Stimulated activated naive B cell treated with anti-CD40 and anti-IgM and Interleukin-4, amounts not matched to agents 10 μg/mL and 1 μg/mL and 100 μg/mL, for 72 hours (primary cell): ENCODE data around the gene PGS1.
"Not testable (repeated sequence)": the region's sequence is repeated elsewhere in the genome, so short reads cannot be mapped to it uniquely, and the experiment has no call there.

Experiments used
- ATAC-seq, 2 donors: fragments of 150-1000 bp; cut with Tn5 transposase; replicated peaks; 2 replicates each; pipeline ENCODE4 v1.10.0; 2021; ENCODE audit warnings: moderate library complexity in 1 of 2
- DNase-seq: peaks from one replicate; pipeline ENCODE4 v3.0.0; 2021
- H3K27ac Mint-ChIP-seq: one replicate; pipeline ENCODE4 v1.8.0; 2022; ENCODE audit warnings: mild to moderate bottlenecking, mixed read lengths
- H3K27me3 Mint-ChIP-seq, 2 donors: one replicate each; pipeline ENCODE4 v1.8.0; 2022; ENCODE audit warnings: mixed read lengths in 2 of 2
- H3K36me3 Mint-ChIP-seq, 2 donors: one replicate each; pipeline ENCODE4 v1.8.0; 2022; ENCODE audit warnings: mixed read lengths in 2 of 2, mild to moderate bottlenecking in 1 of 2
- H3K4me1 Mint-ChIP-seq, 2 donors: one replicate each; pipeline ENCODE4 v1.8.0; 2022; ENCODE audit warnings: mixed read lengths in 2 of 2, mild to moderate bottlenecking in 1 of 2
- H3K4me3 Mint-ChIP-seq, 2 donors: one replicate each; pipeline ENCODE4 v1.8.0; 2022; ENCODE audit warnings: mild to moderate bottlenecking in 2 of 2, mixed read lengths in 2 of 2, moderate library complexity in 1 of 2
- H3K9me3 Mint-ChIP-seq, 2 donors: one replicate each; pipeline ENCODE4 v1.8.0; 2022; ENCODE audit warnings: mixed read lengths in 2 of 2, mild to moderate bottlenecking in 1 of 2

PGS1 gene

DNA sequence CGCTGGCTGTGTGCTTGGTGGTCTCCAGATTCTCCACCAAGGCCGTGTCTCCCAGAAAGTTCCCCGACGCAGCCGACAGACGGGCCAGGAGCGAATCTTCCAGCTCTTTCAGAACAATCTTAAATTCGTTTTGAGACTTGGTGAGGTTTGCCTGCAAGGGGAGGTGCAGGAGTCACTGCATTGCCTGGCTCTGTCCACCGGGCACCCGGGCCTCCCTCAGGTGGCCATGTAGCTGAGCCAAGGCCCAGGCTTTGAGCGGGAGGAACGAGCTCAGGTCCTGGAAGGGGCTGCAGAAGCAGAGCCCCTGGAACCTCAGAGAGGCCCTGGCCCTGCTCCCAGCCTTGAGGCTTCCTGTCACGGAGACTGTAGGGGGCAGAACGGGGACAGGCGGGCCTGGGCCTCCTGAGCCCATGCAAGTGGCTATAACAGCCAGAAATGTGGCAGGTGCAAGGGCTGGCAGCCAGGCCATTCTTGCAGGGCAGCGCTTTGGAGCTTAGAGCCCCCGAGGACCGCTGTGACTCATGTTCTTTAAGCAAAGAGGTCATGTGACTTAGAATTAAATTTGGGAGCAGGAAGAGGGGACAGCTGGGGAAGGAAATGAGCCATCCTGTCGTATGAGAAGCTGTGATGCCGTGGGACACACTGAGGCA, 72.4 kb downstream of the PGS1 start:
- H3K4me3 Mint-ChIP-seq = no peak overlapping the region
- H3K36me3 Mint-ChIP-seq = no peaks in the 10 kb centered on the region
- H3K4me1 Mint-ChIP-seq = peaks cover 11 to 12% of the 10 kb centered on the region in 2 donors
- DNase-seq (no peak), ATAC-seq (no peak)
- H3K27ac Mint-ChIP-seq = peak overlapping the region; percentile 63
- peaks cover 0 to 5% of the 10 kb centered on the region in 2 donors for H3K27me3 Mint-ChIP-seq
- H3K9me3 Mint-ChIP-seq = no peaks in the 10 kb centered on the region

DNA sequence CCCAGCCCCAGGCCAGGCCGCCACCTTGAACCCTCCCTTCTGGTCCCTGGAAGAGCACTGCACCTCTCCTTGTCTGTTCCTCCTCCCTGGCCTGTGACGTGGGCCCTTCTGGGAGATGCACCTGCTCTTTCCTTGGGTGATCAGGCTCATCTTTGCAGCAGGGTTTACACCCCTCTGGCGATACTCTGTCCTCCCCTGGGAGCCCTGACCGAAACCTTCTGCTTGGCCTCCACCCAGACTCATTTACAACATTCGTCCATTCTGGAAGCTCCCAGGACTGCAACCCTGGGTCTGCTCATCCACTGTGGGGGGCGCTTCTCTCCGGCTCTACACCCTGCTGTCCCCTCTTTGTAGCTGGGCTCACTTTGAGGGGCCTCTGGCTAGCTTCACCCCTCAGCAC, 73.3 kb downstream of the PGS1 start:
- no peak overlapping the region for H3K27ac Mint-ChIP-seq
- peaks cover 11 to 12% of the 10 kb centered on the region in 2 donors for H3K4me1 Mint-ChIP-seq
- no peak for DNase-seq
- H3K36me3 Mint-ChIP-seq = no peaks in the 10 kb centered on the region
- no peak for ATAC-seq
- H3K4me3 Mint-ChIP-seq = no peak overlapping the region
- no peaks in the 10 kb centered on the region for H3K9me3 Mint-ChIP-seq
- peaks cover 5% of the 10 kb centered on the region in 2 donors for H3K27me3 Mint-ChIP-seq

DNA sequence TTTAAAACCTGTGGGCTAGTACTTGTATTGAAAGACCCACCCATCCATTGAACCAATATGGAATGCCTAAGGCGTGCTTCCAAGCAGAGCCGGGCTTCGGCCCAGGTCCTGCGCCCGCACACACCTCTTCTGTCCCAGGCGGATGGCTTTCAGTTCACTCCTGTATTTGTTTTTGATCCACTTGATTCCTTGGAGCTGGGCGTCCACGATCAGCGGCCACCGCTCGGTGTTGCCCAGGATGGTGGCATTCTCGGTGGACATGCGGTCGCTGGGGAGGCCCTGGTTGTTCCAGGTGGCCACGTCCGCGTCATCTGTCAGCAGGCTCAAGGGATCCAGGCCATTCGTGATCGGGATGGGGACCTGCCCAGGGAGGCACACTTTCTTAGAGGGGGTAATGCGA, 75.9 kb downstream of the PGS1 start:
- peaks cover 5% of the 10 kb centered on the region in 2 donors for H3K27me3 Mint-ChIP-seq
- no peak overlapping the region for H3K4me3 Mint-ChIP-seq
- no peak for DNase-seq
- H3K27ac Mint-ChIP-seq = no peak overlapping the region
- no peaks in the 10 kb centered on the region for H3K9me3 Mint-ChIP-seq
- H3K4me1 Mint-ChIP-seq = peaks cover 11 to 12% of the 10 kb centered on the region in 2 donors
- ATAC-seq = no peak
- H3K36me3 Mint-ChIP-seq = no peaks in the 10 kb centered on the region

DNA sequence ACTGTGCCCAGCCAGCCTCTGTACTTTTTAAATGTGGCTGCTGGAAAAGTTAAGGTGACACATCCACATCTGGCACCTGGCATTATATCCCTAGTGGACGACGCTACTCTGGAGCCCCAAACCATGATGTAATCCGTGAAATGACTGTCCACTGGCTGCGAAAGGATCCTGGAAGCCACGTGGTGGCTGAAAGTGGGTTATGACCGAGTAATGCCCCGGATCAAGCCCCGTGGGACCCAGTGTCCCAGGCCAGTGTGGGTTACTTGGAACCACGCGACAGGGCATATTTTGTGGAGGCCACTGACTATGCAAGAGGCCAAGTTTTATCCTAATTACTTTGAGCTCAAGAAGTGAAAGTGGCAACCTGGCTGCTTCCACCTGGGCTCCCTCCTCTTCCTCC, 79.6 kb downstream of the PGS1 start:
- no peak for DNase-seq
- Mint-ChIP-seq H3K9me3 (no peaks in the 10 kb centered on the region), H3K27me3 (peaks cover 0 to 5% of the 10 kb centered on the region in 2 donors), H3K36me3 (no peaks in the 10 kb centered on the region), H3K4me3 (no peak overlapping the region), H3K4me1 (no peaks in the 10 kb centered on the region), H3K27ac (no peak overlapping the region)
- ATAC-seq = no peak

DNA sequence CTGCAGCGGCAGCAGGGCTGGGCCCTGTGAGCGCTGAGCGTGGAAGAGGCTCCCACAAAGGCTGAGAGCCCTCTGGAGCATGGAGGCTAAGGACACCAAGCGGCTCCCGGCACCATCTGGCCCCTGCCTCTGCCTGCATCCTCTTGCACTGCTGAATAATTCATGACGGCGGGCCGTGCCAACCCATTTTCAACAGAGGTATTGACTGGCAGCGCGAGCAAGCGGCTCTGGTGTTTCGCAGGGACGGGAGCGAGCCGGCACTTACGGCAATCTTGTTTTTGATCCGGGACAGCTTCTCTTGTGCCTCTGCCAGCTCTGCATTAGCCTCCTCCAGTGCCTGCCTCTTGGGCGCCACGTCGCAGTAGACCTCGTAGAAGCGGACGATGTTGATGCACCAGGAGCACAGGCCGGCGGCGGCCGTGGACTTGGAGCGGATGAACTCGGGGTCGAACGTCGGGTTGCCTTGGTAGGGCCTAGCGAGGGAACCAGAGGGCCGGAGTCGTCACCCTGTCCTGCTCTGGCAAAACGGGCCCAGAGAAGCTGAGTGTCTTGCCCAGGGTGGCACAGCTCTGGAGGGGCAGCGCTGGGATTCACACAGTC, 80.4 kb downstream of the PGS1 start:
- H3K27me3 Mint-ChIP-seq = peaks cover 0 to 5% of the 10 kb centered on the region in 2 donors
- H3K36me3 Mint-ChIP-seq = no peaks in the 10 kb centered on the region
- no peaks in the 10 kb centered on the region for H3K9me3 Mint-ChIP-seq
- no peak for DNase-seq
- no peak overlapping the region for H3K4me3 Mint-ChIP-seq
- no peaks in the 10 kb centered on the region for H3K4me1 Mint-ChIP-seq
- no peak overlapping the region for H3K27ac Mint-ChIP-seq
- no peak for ATAC-seq

DNA sequence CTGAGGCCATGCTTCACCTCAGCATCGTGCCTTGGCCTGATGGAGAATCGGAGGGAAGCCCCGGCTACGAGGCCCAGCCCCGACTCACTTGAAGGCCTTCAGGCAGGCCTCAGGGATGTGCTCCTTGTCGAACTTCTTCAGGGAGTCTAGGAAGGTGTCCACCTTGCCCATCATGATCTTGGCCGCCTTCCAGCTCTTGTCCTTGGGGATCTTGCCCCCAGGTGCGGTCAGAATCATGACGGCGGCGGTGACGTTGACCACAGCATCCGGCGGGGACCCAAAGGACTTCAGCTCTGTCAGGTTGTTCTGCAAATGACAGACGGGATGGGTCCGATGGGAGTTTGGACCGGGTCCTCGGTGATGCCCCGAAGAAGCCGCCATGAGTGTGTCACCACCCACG, 81.2 kb downstream of the PGS1 start:
- H3K27me3 Mint-ChIP-seq = peaks cover 0 to 5% of the 10 kb centered on the region in 2 donors
- DNase-seq = no peak
- no peak overlapping the region for H3K27ac Mint-ChIP-seq
- H3K36me3 Mint-ChIP-seq = no peaks in the 10 kb centered on the region
- no peak overlapping the region for H3K4me3 Mint-ChIP-seq
- no peak for ATAC-seq
- no peaks in the 10 kb centered on the region for H3K4me1 Mint-ChIP-seq
- no peaks in the 10 kb centered on the region for H3K9me3 Mint-ChIP-seq

DNA sequence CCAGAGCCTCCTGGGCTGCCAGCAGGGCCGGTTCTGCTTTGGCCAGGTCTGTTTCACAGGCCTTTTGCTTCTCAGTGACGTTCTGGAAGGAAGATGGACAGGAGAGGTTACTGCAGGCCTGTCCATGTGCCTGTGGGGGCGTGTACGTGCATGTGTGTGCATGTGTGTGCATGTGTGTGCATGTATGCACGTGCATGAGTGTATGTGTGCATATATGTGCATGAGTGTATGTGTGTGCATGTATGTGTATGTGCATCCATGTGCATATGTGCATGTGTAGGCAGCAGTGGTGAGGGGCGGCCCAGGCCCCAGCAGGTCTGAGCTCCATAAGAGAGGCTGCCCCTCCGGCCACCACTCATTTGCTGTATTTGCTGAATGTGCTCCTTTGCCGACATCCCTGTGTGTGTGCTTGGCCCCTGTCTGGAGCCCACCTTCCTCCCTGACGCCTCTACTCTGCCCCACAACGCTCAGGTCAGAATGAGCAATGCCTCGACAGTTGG, 81.8 kb downstream of the PGS1 start:
- Mint-ChIP-seq H3K36me3 (no peaks in the 10 kb centered on the region), H3K27ac (no peak overlapping the region), H3K27me3 (peaks cover 0 to 5% of the 10 kb centered on the region in 2 donors), H3K9me3 (no peaks in the 10 kb centered on the region), H3K4me3 (no peak overlapping the region), H3K4me1 (no peaks in the 10 kb centered on the region)
- DNase-seq (no peak), ATAC-seq (no peak)

DNA sequence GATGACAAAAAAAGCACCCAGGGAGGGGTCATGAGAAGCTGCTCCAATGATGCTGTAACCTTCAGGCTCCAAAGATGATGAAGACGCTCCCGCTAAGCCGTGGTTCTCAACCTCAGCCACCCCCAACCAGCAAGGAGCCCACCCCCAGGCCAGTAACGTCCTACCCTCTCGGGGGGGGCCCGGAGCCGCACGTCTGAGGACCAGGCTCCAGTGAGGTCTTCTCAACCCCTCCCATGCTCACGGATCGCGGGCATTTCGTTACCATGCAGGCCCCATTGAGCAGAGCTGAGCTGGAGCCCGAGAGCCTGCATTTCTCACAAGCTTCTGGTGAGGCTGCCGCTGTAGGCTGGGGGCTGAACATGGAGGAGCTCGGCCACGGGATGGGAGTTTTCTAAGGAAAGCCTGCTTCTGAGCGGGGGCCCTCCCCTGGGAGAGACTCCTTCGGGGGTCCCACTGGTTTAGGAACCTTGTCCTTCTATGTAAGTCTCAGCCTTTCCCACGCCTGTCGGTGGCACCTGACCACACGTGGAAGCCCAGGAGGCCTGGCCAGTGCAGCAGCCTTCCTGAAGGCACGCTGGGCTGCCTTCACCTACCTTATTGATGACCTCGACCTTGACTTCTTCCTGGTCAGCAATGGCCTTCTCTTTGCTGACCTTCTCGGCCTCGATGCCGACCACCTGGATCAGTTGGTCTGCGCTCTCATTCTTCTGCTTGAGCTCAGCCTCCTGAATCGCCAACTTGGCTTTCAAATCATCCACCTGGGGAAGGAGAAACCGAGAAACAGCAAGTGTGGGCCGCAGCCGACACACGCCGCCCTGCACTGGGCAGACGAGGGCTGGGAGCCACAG, 82.7 kb downstream of the PGS1 start:
- Mint-ChIP-seq H3K27ac (no peak overlapping the region), H3K9me3 (no peaks in the 10 kb centered on the region), H3K36me3 (no peaks in the 10 kb centered on the region), H3K27me3 (peaks cover 0 to 4% of the 10 kb centered on the region in 2 donors), H3K4me1 (no peaks in the 10 kb centered on the region), H3K4me3 (no peak overlapping the region)
- ATAC-seq (no peak), DNase-seq (no peak)

DNA sequence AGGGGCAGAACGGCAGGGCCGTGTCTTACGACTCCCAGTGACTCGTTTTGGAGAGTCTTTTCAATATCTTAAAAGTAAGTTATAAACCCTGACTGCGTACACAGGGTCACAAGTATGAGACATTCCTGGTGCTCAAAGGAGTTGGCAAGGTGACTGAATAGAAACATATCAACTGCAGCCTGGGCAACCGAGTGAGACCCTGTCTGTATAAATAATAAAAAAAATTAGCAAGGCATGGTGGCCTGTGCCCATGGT, 83.3 kb downstream of the PGS1 start:
- Mint-ChIP-seq H3K9me3 (no peaks in the 10 kb centered on the region), H3K4me1 (no peaks in the 10 kb centered on the region), H3K4me3 (no peak overlapping the region), H3K27ac (no peak overlapping the region), H3K36me3 (no peaks in the 10 kb centered on the region), H3K27me3 (no peaks in the 10 kb centered on the region)
- DNase-seq (no peak), ATAC-seq (no peak)

DNA sequence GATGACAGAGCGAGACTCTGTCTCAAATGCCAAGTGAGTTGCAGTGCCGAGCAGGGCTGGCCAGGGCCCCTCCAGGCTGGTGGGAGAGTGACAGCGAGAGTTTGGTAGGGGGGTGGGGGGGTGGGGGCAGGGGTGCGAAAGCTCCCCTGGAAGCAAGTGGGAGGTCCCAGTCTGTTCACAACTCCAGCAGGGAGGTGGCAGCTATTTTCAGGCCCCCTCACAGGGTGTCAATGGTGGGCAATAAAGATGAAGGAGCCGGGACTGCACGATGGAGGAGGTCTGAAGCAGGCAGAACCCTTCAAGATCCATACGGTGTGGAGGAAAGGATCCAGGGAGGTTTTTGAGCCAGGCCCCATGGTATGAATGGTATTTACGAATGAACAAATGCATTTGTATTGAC, 83.7 kb downstream of the PGS1 start:
- H3K4me3 Mint-ChIP-seq = no peak overlapping the region
- no peak for ATAC-seq
- no peak overlapping the region for H3K27ac Mint-ChIP-seq

DNA sequence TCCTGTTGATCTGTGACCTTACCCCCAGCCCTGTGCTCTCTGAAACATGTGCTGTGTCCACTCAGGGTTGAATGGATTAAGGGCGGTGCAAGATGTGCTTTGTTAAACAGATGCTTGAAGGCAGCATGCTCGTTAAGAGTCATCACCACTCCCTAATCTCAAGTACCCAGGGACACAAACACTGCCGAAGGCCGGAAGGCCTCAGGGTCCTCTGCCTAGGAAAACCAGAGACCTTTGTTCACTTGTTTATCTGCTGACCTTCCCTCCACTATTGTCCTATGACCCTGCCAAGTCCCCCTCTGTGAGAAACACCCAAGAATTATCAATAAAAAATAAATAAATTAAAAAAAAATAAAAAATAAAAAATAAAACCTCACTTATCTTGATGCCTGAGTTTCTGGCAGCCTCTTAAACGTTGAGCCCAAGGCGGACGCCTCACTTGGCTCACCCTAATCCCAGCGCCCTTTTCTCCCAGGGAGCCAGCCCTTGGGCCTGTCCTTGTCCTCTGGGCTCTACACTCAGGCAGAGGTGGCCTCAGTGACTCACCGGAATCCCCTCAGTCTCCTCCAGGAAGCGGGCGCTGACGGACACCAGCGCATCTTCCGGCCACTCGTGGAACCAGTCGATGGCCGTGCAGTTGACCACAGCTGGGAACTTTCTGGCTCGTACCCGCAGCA, 87.8 kb downstream of the PGS1 start:
- not testable (repeated sequence) for ATAC-seq, H3K27me3 Mint-ChIP-seq, H3K9me3 Mint-ChIP-seq, DNase-seq, H3K27ac Mint-ChIP-seq, H3K4me3 Mint-ChIP-seq, H3K4me1 Mint-ChIP-seq, H3K36me3 Mint-ChIP-seq

More for the DNA sequence above, 83.7 kb downstream of the PGS1 start:
- Mint-ChIP-seq H3K27me3 (no peaks in the 10 kb centered on the region), H3K9me3 (no peaks in the 10 kb centered on the region), H3K4me1 (no peaks in the 10 kb centered on the region), H3K36me3 (no peaks in the 10 kb centered on the region)
- no peak for DNase-seq

DNA sequence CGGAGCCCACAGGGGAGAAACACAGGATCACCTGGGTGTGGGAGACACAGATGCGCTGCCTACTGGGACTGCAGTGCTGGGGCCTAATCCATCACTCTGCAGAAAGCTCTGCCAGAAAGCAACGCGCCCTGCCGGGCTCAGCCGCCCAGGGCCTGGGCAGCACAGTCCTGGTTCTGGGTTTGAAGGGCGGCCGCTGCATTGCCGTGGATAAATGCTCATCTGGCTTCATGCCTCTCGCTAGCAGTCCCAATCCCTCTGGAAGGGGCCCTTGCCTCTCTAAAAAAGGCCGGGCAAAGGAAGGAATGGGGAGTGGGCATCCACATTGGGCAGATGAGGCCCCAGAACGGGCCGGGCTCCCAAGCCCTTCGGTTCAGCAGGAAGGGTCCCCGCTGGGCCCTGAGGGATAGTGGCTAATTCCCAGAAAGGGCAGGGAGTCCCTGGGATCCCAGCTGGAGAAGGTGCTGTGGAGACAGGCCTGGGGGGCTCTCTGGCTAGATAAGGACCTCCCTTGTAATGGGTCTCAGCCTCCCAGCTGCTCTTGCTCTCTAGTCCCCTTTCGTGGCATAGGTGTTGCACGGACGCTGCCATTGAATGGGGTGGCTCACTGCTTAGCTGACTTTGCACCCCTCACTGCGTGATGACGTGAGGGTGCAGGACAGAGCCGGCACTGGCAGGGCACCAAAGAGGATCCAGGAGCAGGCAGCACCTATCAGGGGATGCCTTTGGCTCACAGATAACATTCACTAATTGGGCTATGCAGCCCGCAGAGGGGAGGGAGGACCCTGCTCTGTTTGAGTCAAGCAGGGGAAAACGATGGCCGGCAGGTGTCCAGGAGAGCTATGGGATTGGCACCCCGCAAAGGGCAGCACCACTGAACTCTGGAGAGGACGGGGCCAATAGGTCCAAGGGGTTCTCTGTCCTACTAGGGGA, 88.6 kb downstream of the PGS1 start:
- Mint-ChIP-seq H3K9me3 (no peaks in the 10 kb centered on the region), H3K27ac (no peak overlapping the region), H3K36me3 (no peaks in the 10 kb centered on the region), H3K4me3 (no peak overlapping the region), H3K4me1 (no peaks in the 10 kb centered on the region), H3K27me3 (peaks cover 6% of the 10 kb centered on the region in 2 donors)
- no peak for DNase-seq
- no peak for ATAC-seq

DNA sequence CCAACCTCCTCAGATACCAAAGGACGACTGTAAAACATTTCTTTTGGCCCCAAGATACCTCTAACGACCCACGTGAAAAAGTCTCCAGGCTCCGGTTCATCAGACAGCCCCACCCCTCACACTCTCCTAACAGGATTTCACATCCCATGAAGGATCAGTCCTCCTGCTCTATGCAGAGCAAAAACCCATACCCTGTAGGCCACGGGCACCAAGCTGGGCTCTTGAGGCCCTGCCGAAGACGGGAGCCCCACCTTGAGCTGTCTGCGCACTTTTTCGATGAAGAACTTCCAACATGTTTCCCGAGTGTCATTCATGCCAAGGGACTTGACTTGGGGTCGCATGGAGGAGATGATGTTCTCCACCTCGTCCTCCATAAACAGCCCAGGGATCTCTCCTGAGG, 89.9 kb downstream of the PGS1 start:
- no peaks in the 10 kb centered on the region for H3K9me3 Mint-ChIP-seq
- DNase-seq (no peak), ATAC-seq (no peak)
- H3K4me3 Mint-ChIP-seq = no peak overlapping the region
- H3K27me3 Mint-ChIP-seq = peaks cover 12 to 14% of the 10 kb centered on the region in 2 donors
- no peaks in the 10 kb centered on the region for H3K36me3 Mint-ChIP-seq
- no peak overlapping the region for H3K27ac Mint-ChIP-seq
- peaks cover 3 to 4% of the 10 kb centered on the region in 2 donors for H3K4me1 Mint-ChIP-seq

DNA sequence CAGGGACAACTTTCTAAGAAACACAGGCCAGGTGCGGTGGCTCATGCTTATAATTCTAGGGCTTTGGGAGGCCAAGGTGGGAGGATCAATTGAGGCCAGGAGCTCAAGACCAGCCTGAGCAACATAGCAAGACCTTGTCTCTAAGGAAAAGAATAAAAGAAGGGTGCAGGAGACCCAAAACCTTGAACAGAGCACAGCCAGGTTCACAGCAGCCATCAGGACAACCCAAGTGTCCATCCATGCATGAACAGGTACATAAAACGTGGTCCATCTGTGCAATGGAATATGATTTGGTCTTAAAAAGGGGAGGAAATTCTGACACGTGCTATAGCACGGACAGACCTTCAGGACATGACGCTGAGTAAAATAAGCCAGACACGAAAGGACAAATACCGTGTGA, 91.0 kb downstream of the PGS1 start:
- peaks cover 12 to 14% of the 10 kb centered on the region in 2 donors for H3K27me3 Mint-ChIP-seq
- H3K4me1 Mint-ChIP-seq = peaks cover 3 to 4% of the 10 kb centered on the region in 2 donors
- H3K27ac Mint-ChIP-seq = no peak overlapping the region
- no peak overlapping the region for H3K4me3 Mint-ChIP-seq
- no peaks in the 10 kb centered on the region for H3K9me3 Mint-ChIP-seq
- no peaks in the 10 kb centered on the region for H3K36me3 Mint-ChIP-seq
- no peak for ATAC-seq
- no peak for DNase-seq
